ENCODE measurements around the gene OXSM. TPM values are rescaled to one million over a fixed set of nuclear protein-coding genes. Genes with fewer than 3 reads are reported as not detected.

The OXSM gene
- total and polyA plus RNA-seq, 4 donors, result 8.0 to 15.5 (median 10.1) TPM

- Histone ChIP-seq H3K4me3 (no peak overlapping the region), H3K27ac (ENCODE audit: low read depth in 1 of 2, low read length in 1 of 2) (no peak overlapping the region), H3K36me3 (ENCODE audit: control insufficient read depth in 4 of 4, insufficient read depth in 4 of 4, low read length in 4 of 4) (no peaks in the 10 kb centered on the region), H3K27me3 (ENCODE audit: control insufficient read depth in 3 of 3, insufficient read depth in 3 of 3, low read length in 2 of 3) (no peaks in the 10 kb centered on the region), H3K4me1 (ENCODE audit: control insufficient read depth in 5 of 5, insufficient read depth in 5 of 5, low read length in 5 of 5) (peaks cover 0 to 3% (median 0%) of the 10 kb centered on the region in 5 donors), H3K9ac (ENCODE audit: insufficient read depth in 1 of 2, low read length in 2 of 2) (no peak overlapping the region), H3K9me3 (ENCODE audit: control insufficient read depth in 4 of 4, insufficient read depth in 3 of 4, low read length in 3 of 4) (peaks cover 0 to 3% (median 0%) of the 10 kb centered on the region in 4 donors)
- DNase-seq (no peak), ATAC-seq (ENCODE audit: insufficient read depth, low FRiP score) (no peak)
- WGBS, 2 donors, result 97% methylated on average over 2 of the region's 2 CpGs
- TF ChIP-seq, protein P1, sequence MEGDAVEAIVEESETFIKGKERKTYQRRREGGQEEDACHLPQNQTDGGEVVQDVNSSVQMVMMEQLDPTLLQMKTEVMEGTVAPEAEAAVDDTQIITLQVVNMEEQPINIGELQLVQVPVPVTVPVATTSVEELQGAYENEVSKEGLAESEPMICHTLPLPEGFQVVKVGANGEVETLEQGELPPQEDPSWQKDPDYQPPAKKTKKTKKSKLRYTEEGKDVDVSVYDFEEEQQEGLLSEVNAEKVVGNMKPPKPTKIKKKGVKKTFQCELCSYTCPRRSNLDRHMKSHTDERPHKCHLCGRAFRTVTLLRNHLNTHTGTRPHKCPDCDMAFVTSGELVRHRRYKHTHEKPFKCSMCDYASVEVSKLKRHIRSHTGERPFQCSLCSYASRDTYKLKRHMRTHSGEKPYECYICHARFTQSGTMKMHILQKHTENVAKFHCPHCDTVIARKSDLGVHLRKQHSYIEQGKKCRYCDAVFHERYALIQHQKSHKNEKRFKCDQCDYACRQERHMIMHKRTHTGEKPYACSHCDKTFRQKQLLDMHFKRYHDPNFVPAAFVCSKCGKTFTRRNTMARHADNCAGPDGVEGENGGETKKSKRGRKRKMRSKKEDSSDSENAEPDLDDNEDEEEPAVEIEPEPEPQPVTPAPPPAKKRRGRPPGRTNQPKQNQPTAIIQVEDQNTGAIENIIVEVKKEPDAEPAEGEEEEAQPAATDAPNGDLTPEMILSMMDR (IDR thresholded peaks at IDR 0.05; ENCODE audit: control extremely low read depth, extremely low read depth), result no peak
Measured at GRCh38 chr3:25836579-25836978, 46.7 kb downstream of the OXSM start.

GRCh38 chr3:25837038-25837437, 47.1 kb downstream of the OXSM start:
- H3K27me3 ChIP-seq (ENCODE audit: control insufficient read depth in 3 of 3, insufficient read depth in 3 of 3, low read length in 2 of 3), result no peaks in the 10 kb centered on the region
- H3K9ac ChIP-seq (ENCODE audit: insufficient read depth in 1 of 2, low read length in 2 of 2), result no peak overlapping the region
- WGBS, 2 donors, result 0% methylated on average over 1 of the region's 1 CpG
- peaks cover 0 to 3% (median 0%) of the 10 kb centered on the region in 4 donors for H3K9me3 ChIP-seq (ENCODE audit: control insufficient read depth in 4 of 4, insufficient read depth in 3 of 4, low read length in 3 of 4)
- no peaks in the 10 kb centered on the region for H3K36me3 ChIP-seq (ENCODE audit: control insufficient read depth in 4 of 4, insufficient read depth in 4 of 4, low read length in 4 of 4)
- no peak overlapping the region for H3K4me3 ChIP-seq
- ATAC-seq (ENCODE audit: insufficient read depth, low FRiP score) (no peak), DNase-seq (no peak)
- TF ChIP-seq, protein P1 (IDR thresholded peaks at IDR 0.05; ENCODE audit: control extremely low read depth, extremely low read depth), result no peak
- no peak overlapping the region for H3K27ac ChIP-seq (ENCODE audit: low read depth in 1 of 2, low read length in 1 of 2)
- H3K4me1 ChIP-seq (ENCODE audit: control insufficient read depth in 5 of 5, insufficient read depth in 5 of 5, low read length in 5 of 5), result no peaks in the 10 kb centered on the region

- Histone ChIP-seq H3K4me1 (ENCODE audit: control insufficient read depth in 5 of 5, insufficient read depth in 5 of 5, low read length in 5 of 5) (peaks cover 0 to 7% (median 6%) of the 10 kb centered on the region in 5 donors), H3K27me3 (ENCODE audit: control insufficient read depth in 3 of 3, insufficient read depth in 3 of 3, low read length in 2 of 3) (no peaks in the 10 kb centered on the region), H3K9me3 (ENCODE audit: control insufficient read depth in 4 of 4, insufficient read depth in 3 of 4, low read length in 3 of 4) (peaks cover 0 to 3% (median 0%) of the 10 kb centered on the region in 4 donors), H3K27ac (ENCODE audit: low read depth in 1 of 2, low read length in 1 of 2) (no peak overlapping the region), H3K36me3 (ENCODE audit: control insufficient read depth in 4 of 4, insufficient read depth in 4 of 4, low read length in 4 of 4) (no peaks in the 10 kb centered on the region), H3K4me3 (no peak overlapping the region), H3K9ac (ENCODE audit: insufficient read depth in 1 of 2, low read length in 2 of 2) (no peak overlapping the region)
- ATAC-seq (ENCODE audit: insufficient read depth, low FRiP score), result no peak
- WGBS, 2 donors, result 93 to 95% methylated on average over 3 of the region's 3 CpGs
- no peak for DNase-seq
- TF ChIP-seq, protein P1 (IDR thresholded peaks at IDR 0.05; ENCODE audit: control extremely low read depth, extremely low read depth), result no peak
Measured at GRCh38 chr3:25840099-25840498, 50.2 kb downstream of the OXSM start.

DNA sequence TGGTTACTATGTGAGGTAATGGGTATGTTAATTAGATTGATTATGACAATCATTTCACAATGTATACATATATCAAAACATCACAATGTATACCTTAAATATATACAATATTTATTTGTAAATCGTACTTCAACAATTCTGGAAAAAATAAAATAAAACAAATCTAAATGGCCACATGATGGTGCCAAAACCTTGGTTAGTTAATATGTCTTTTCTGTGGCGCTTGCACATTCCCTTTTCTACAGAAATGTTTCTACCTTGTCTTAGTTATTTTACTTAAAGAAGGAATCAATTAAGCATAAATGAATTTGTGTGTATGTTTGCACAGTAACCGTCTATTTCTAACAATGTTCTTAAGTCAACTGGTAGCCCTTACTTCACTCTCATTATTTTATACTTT, 53.4 kb downstream of the OXSM start:
- no peak overlapping the region for H3K4me3 ChIP-seq
- H3K27me3 ChIP-seq (ENCODE audit: control insufficient read depth in 3 of 3, insufficient read depth in 3 of 3, low read length in 2 of 3), result no peaks in the 10 kb centered on the region
- H3K9ac ChIP-seq (ENCODE audit: insufficient read depth in 1 of 2, low read length in 2 of 2), result no peak overlapping the region
- no peaks in the 10 kb centered on the region for H3K9me3 ChIP-seq (ENCODE audit: control insufficient read depth in 4 of 4, insufficient read depth in 3 of 4, low read length in 3 of 4)
- WGBS, 2 donors, result 47 to 61% methylated on average over 3 of the region's 3 CpGs
- no peak overlapping the region for H3K27ac ChIP-seq (ENCODE audit: low read depth in 1 of 2, low read length in 1 of 2)
- peaks cover 0 to 9% (median 6%) of the 10 kb centered on the region in 5 donors for H3K4me1 ChIP-seq (ENCODE audit: control insufficient read depth in 5 of 5, insufficient read depth in 5 of 5, low read length in 5 of 5)
- H3K36me3 ChIP-seq (ENCODE audit: control insufficient read depth in 4 of 4, insufficient read depth in 4 of 4, low read length in 4 of 4), result no peaks in the 10 kb centered on the region
- DNase-seq (peak in 2 of 3 donors; percentile 59 to 60), ATAC-seq (ENCODE audit: insufficient read depth, low FRiP score) (no peak)
- TF ChIP-seq, protein P1 (IDR thresholded peaks at IDR 0.05; ENCODE audit: control extremely low read depth, extremely low read depth), result no peak

All from lung (tissue), 12 donors.